ENCODE measurements around the gene DLGAP5.

- TF ChIP-seq, protein P1, sequence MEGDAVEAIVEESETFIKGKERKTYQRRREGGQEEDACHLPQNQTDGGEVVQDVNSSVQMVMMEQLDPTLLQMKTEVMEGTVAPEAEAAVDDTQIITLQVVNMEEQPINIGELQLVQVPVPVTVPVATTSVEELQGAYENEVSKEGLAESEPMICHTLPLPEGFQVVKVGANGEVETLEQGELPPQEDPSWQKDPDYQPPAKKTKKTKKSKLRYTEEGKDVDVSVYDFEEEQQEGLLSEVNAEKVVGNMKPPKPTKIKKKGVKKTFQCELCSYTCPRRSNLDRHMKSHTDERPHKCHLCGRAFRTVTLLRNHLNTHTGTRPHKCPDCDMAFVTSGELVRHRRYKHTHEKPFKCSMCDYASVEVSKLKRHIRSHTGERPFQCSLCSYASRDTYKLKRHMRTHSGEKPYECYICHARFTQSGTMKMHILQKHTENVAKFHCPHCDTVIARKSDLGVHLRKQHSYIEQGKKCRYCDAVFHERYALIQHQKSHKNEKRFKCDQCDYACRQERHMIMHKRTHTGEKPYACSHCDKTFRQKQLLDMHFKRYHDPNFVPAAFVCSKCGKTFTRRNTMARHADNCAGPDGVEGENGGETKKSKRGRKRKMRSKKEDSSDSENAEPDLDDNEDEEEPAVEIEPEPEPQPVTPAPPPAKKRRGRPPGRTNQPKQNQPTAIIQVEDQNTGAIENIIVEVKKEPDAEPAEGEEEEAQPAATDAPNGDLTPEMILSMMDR (IDR thresholded peaks at IDR 0.05) = no peak
- TF ChIP-seq POLR2A (IDR thresholded peaks at IDR 0.05) (no peak), POLR2AphosphoS5 (IDR thresholded peaks at IDR 0.05) (peak; percentile 74)
Measured at GRCh38 chr14:55117803-55118441, 73.5 kb downstream of the DLGAP5 start.

All from prostate gland (tissue), 2 donors.